Osteoblast (primary cell): Measurements from ENCODE around the gene CAPN12. TPM values are rescaled to one million over a fixed set of nuclear protein-coding genes. Genes with fewer than 3 reads are reported as not detected.

ENCODE experiments used
- DNase-seq: peaks from one replicate; pipeline ENCODE4 v3.0.0; 2011; ENCODE audit warnings: low spot score, mixed read lengths; ENCODE audit not compliant: insufficient read length; ENCODE audit errors: missing footprints
- H2AFZ ChIP-seq: 2 replicates; pipeline ENCODE4 v1.6.0; 2011; ENCODE audit warnings: mild to moderate bottlenecking, low read length
- H3K27ac ChIP-seq: 2 replicates; pipeline ENCODE4 v1.5.1; 2011; ENCODE audit warnings: mild to moderate bottlenecking, low read depth, low read length, moderate library complexity
- H3K27me3 ChIP-seq: 2 replicates; pipeline ENCODE4 v1.6.0; 2012; ENCODE audit warnings: mild to moderate bottlenecking, control low read depth, inconsistent platforms, low read length, moderate library complexity; ENCODE audit not compliant: insufficient read depth
- H3K36me3 ChIP-seq: 2 replicates; pipeline ENCODE4 v1.5.1; 2011; ENCODE audit warnings: mild to moderate bottlenecking, low read length, control low read depth, moderate library complexity; ENCODE audit not compliant: insufficient read depth
- H3K4me1 ChIP-seq: 2 replicates; pipeline ENCODE4 v1.5.1; 2011; ENCODE audit warnings: mild to moderate bottlenecking, low read length, control low read depth, moderate library complexity; ENCODE audit not compliant: insufficient read depth
- H3K4me2 ChIP-seq: 2 replicates; pipeline ENCODE4 v1.6.0; 2011; ENCODE audit warnings: mild to moderate bottlenecking, low read length; ENCODE audit not compliant: insufficient read depth
- H3K4me3 ChIP-seq: fragments of 200-600 bp; sonication (generic); 3 replicates; pipeline ENCODE4 v1.5.1; 2012; ENCODE audit warnings: mild to moderate bottlenecking, low read length, inconsistent platforms; ENCODE audit not compliant: insufficient read depth
- H3K79me2 ChIP-seq: 2 replicates; pipeline ENCODE4 v1.6.0; 2012; ENCODE audit warnings: mild to moderate bottlenecking, low read length, control low read depth, inconsistent platforms; ENCODE audit not compliant: insufficient read depth
- H3K9me3 ChIP-seq: 2 replicates; pipeline ENCODE4 v1.5.1; 2011; ENCODE audit warnings: low read depth, low read length, control low read depth
- H4K20me1 ChIP-seq: 2 replicates; pipeline ENCODE4 v1.6.0; 2012; ENCODE audit warnings: mild to moderate bottlenecking, low read length, control low read depth; ENCODE audit not compliant: insufficient read depth
- CTCF ChIP-seq: IDR thresholded peaks from 2 replicates; pipeline ENCODE4 v1.5.1; 2011; ENCODE audit warnings: mild to moderate bottlenecking, low read depth, low read length, moderate library complexity; ENCODE audit errors: extremely low read depth
- total RNA-seq: library from RNA; depleted of rRNA; stranded (reverse); fragments of >200 nt; gene quantifications from 2 replicates; pipeline ENCODE4 v1.2.3, GENCODE V29; 2012

CAPN12 gene
- total RNA-seq, 1 donor: not detected

- DNase-seq: peak; percentile 94
- Histone ChIP-seq H3K27ac (no peak overlapping the region), H3K4me1 (peaks cover 3% of the 10 kb centered on the region), H3K79me2 (no peaks in the 10 kb centered on the region), H2AFZ (no peak overlapping the region), H3K36me3 (peaks cover 31% of the 10 kb centered on the region), H3K4me3 (no peak overlapping the region), H3K27me3 (no peaks in the 10 kb centered on the region), H3K9me3 (no peaks in the 10 kb centered on the region), H3K4me2 (no peak overlapping the region), H4K20me1 (peaks cover 7% of the 10 kb centered on the region)
- TF ChIP-seq CTCF: no peak
Measured at GRCh38 chr19:38734426-38735256, 9.6 kb downstream of the CAPN12 start.

- Histone ChIP-seq H2AFZ (no peak overlapping the region), H3K27ac (no peak overlapping the region), H3K4me3 (no peak overlapping the region), H3K27me3 (no peaks in the 10 kb centered on the region), H3K79me2 (no peaks in the 10 kb centered on the region), H3K36me3 (peaks cover 34% of the 10 kb centered on the region), H3K4me2 (no peak overlapping the region), H4K20me1 (peaks cover 7% of the 10 kb centered on the region), H3K9me3 (no peaks in the 10 kb centered on the region), H3K4me1 (peaks cover 3% of the 10 kb centered on the region)
- DNase-seq: no peak
- TF ChIP-seq CTCF: no peak
Measured at GRCh38 chr19:38734176-38734425, 10.2 kb downstream of the CAPN12 start.

GRCh38 chr19:38733493-38734175 is 10.6 kb downstream of the CAPN12 start:
- H3K4me1 ChIP-seq: peaks cover 3% of the 10 kb centered on the region
- no peak for TF ChIP-seq CTCF
- H4K20me1 ChIP-seq: peaks cover 7% of the 10 kb centered on the region
- H3K4me2 ChIP-seq: no peak overlapping the region
- H3K27ac ChIP-seq: no peak overlapping the region
- H3K36me3 ChIP-seq: peaks cover 38% of the 10 kb centered on the region
- H3K79me2 ChIP-seq: no peaks in the 10 kb centered on the region
- DNase-seq: peak; percentile 94
- no peak overlapping the region for H3K4me3 ChIP-seq
- H3K27me3 ChIP-seq: no peaks in the 10 kb centered on the region
- H3K9me3 ChIP-seq: no peaks in the 10 kb centered on the region
- H2AFZ ChIP-seq: no peak overlapping the region

- Histone ChIP-seq H3K27me3 (no peaks in the 10 kb centered on the region), H3K4me2 (no peak overlapping the region), H2AFZ (no peak overlapping the region), H3K79me2 (no peaks in the 10 kb centered on the region), H4K20me1 (peaks cover 7% of the 10 kb centered on the region), H3K27ac (no peak overlapping the region), H3K4me3 (no peak overlapping the region), H3K36me3 (peaks cover 41% of the 10 kb centered on the region), H3K4me1 (peaks cover 3% of the 10 kb centered on the region), H3K9me3 (no peaks in the 10 kb centered on the region)
- no peak for TF ChIP-seq CTCF
- peak; percentile 69 for DNase-seq
Measured at GRCh38 chr19:38733241-38733492, 11.1 kb downstream of the CAPN12 start.
